ENCODE data around the gene MRPL38. TPM values are rescaled to one million over a fixed set of nuclear protein-coding genes. Genes with fewer than 3 reads are reported as not detected.

Gene MRPL38
- total RNA-seq, result 100 to 1,000 TPM; 117 to 126 TPM

GRCh38 chr17:75904749-75905521 lies at the start of gene MRPL38:
TSS of gene MRPL38 (minus strand) at chr17:75904884. CDS start at chr17:75904875, 9 bp downstream.
- peak within 1 kb of the TSS; percentile 92 for H3K27ac Mint-ChIP-seq
- peak within 1 kb of the TSS; percentile 87 for H3K4me3 Mint-ChIP-seq
- ChIA-PET POLR2A (interaction anchor here (0.6 to 2.4 kb wide), 13 partner anchors 9 to 507 kb away, joined by 3 to 13 read pairs (median 3); partner anchors contain the start of genes TRIM47 and TRIM65), CTCF (interaction anchor here (0.6 to 11.4 kb wide), 22 partner anchors 9 to 216 kb away, joined by 3 to 165 read pairs (median 4); partner anchors contain the start of genes CDK3, TRIM47, TRIM65 and WBP2)
- ATAC-seq (peak; percentile 98), DNase-seq (peak; percentile 96)
- H3K4me1 Mint-ChIP-seq (ENCODE audit: low read depth), result peaks cover 15% of the 10 kb centered on the region
- TF ChIP-seq CTCF (IDR thresholded peaks at IDR 0.05), result peak; percentile 99
- peaks cover 16% of the 10 kb centered on the region for H3K36me3 Mint-ChIP-seq (ENCODE audit: low read depth)
- intact Hi-C loops (cut with micrococcal nuclease), result loop anchor here (5.0 kb wide), 1 partner anchor 97 kb away; the partner anchor contains the start of gene CDK3
- no peaks in the 10 kb centered on the region for H3K27me3 Mint-ChIP-seq
- H3K9me3 Mint-ChIP-seq, result no peaks in the 10 kb centered on the region

- ATAC-seq, result no peak
- POLR2A ChIA-PET, result no interaction called here
- Mint-ChIP-seq H3K4me1 (ENCODE audit: low read depth) (no peaks in the 10 kb centered on the region), H3K36me3 (ENCODE audit: low read depth) (peaks cover 22% of the 10 kb centered on the region), H3K4me3 (no peak overlapping the region), H3K27ac (no peak overlapping the region), H3K27me3 (no peaks in the 10 kb centered on the region), H3K9me3 (no peaks in the 10 kb centered on the region)
- no peak for DNase-seq
- TF ChIP-seq CTCF (IDR thresholded peaks at IDR 0.05), result no peak
- CTCF ChIA-PET, result no interaction called here
- intact Hi-C loops (cut with micrococcal nuclease), result no loop called here
Measured at GRCh38 chr17:75950855-75951554, 46.3 kb upstream of the MRPL38 start.

GRCh38 chr17:75950421-75950820 lies 45.7 kb upstream of the MRPL38 start:
- Mint-ChIP-seq H3K36me3 (ENCODE audit: low read depth) (peaks cover 18% of the 10 kb centered on the region), H3K4me3 (no peak overlapping the region), H3K27me3 (no peaks in the 10 kb centered on the region), H3K4me1 (ENCODE audit: low read depth) (no peaks in the 10 kb centered on the region), H3K9me3 (no peaks in the 10 kb centered on the region), H3K27ac (no peak overlapping the region)
- TF ChIP-seq CTCF (IDR thresholded peaks at IDR 0.05), result no peak
- ChIA-PET CTCF (interaction anchor here (0.9 kb wide), 1 partner anchor 55 kb away, joined by 3 read pairs; no protein-coding TSS in a partner anchor), POLR2A (interaction anchor here (0.6 kb wide), 1 partner anchor 411 kb away, joined by 4 read pairs; no protein-coding TSS in a partner anchor)
- ATAC-seq, result no peak
- no peak for DNase-seq
- intact Hi-C loops (cut with micrococcal nuclease), result no loop called here

GRCh38 chr17:75945211-75945610 lies 40.5 kb upstream of the MRPL38 start:
- TF ChIP-seq CTCF (IDR thresholded peaks at IDR 0.05), result no peak
- CTCF ChIA-PET, result interaction anchor here (1.0 to 1.7 kb wide), 2 partner anchors 18 to 34 kb away, joined by 3 to 5 read pairs; no protein-coding TSS in a partner anchor

More at GRCh38 chr17:75945211-75945610, 40.5 kb upstream of the MRPL38 start:
- POLR2A ChIA-PET, result no interaction called here
- no peaks in the 10 kb centered on the region for H3K36me3 Mint-ChIP-seq (ENCODE audit: low read depth)
- H3K9me3 Mint-ChIP-seq, result no peaks in the 10 kb centered on the region
- DNase-seq (no peak), ATAC-seq (no peak)
- no peak overlapping the region for H3K4me3 Mint-ChIP-seq
- no peak overlapping the region for H3K27ac Mint-ChIP-seq
- peaks cover 12% of the 10 kb centered on the region for H3K4me1 Mint-ChIP-seq (ENCODE audit: low read depth)
- intact Hi-C loops (cut with micrococcal nuclease), result no loop called here
- H3K27me3 Mint-ChIP-seq, result no peaks in the 10 kb centered on the region

Data from activated CD8-positive, alpha-beta T cell treated with anti-CD3 and anti-CD28 coated beads for 36 hours (primary cell).